ENCODE results near the gene ADGRG2. TPM values are rescaled to one million over a fixed set of nuclear protein-coding genes. Genes with fewer than 3 reads are reported as not detected.

The ADGRG2 gene
- polyA plus RNA-seq, 1 donor from 2014 or later: 0.05 TPM

GRCh38 chrX:19152762-19153161, 30.5 kb upstream of the ADGRG2 start:
- Histone ChIP-seq H3K4me3 (ENCODE audit: low read length) (no peak overlapping the region), H3K9me2 (ENCODE audit: insufficient read depth, low read length) (no peaks in the 10 kb centered on the region), H3F3A (ENCODE audit: insufficient read depth, low read length, poor library complexity, severe bottlenecking) (no peaks in the 10 kb centered on the region), H4K20me1 (ENCODE audit: insufficient read depth) (no peaks in the 10 kb centered on the region), H3K9ac (ENCODE audit: low read length) (no peak overlapping the region), H2AFZ (ENCODE audit: low read depth, low read length) (no peak overlapping the region), H3K4me2 (ENCODE audit: low read length) (no peak overlapping the region), H3K27ac (ENCODE audit: low read length) (no peak overlapping the region), H3K9me3 (ENCODE audit: low read length) (no peaks in the 10 kb centered on the region), H3K79me2 (replicated peaks; ENCODE audit: insufficient read depth, low read length) (no peaks in the 10 kb centered on the region), H3K36me3 (ENCODE audit: insufficient read depth, low read length) (no peaks in the 10 kb centered on the region), H3K27me3 (ENCODE audit: insufficient read depth, low read depth, low read length) (no peaks in the 10 kb centered on the region)
- TF ChIP-seq MXI1 (conservative IDR thresholded peaks at IDR 0.05; ENCODE audit: poor library complexity, severe bottlenecking) (no peak), SMC3 (conservative IDR thresholded peaks at IDR 0.05; ENCODE audit: poor library complexity) (no peak), TAF1 (IDR thresholded peaks at IDR 0.05; ENCODE audit: low read depth) (no peak), EZH2 (IDR thresholded peaks at IDR 0.05; ENCODE audit: borderline replicate concordance, insufficient read depth, low read length, poor library complexity, severe bottlenecking) (no peak), CTCF (IDR thresholded peaks at IDR 0.05; ENCODE audit: poor library complexity, severe bottlenecking) (no peak), RAD21 (conservative IDR thresholded peaks at IDR 0.05) (no peak), EP300 (conservative IDR thresholded peaks at IDR 0.05; ENCODE audit: poor library complexity, severe bottlenecking) (no peak), REST (IDR thresholded peaks at IDR 0.05; ENCODE audit: borderline replicate concordance) (no peak), POLR2AphosphoS5 (IDR thresholded peaks at IDR 0.05) (no peak)

GRCh38 chrX:19137067-19137466, 14.8 kb upstream of the ADGRG2 start:
- Histone ChIP-seq H3K9me2 (ENCODE audit: insufficient read depth, low read length) (no peaks in the 10 kb centered on the region), H2AFZ (ENCODE audit: low read depth, low read length) (no peak overlapping the region), H3F3A (ENCODE audit: insufficient read depth, low read length, poor library complexity, severe bottlenecking) (no peaks in the 10 kb centered on the region), H3K4me2 (ENCODE audit: low read length) (no peak overlapping the region), H3K36me3 (ENCODE audit: insufficient read depth, low read length) (no peaks in the 10 kb centered on the region), H3K79me2 (replicated peaks; ENCODE audit: insufficient read depth, low read length) (no peaks in the 10 kb centered on the region), H3K27ac (ENCODE audit: low read length) (no peak overlapping the region), H3K4me3 (ENCODE audit: low read length) (no peak overlapping the region), H3K9me3 (ENCODE audit: low read length) (no peaks in the 10 kb centered on the region), H3K9ac (ENCODE audit: low read length) (no peak overlapping the region), H3K27me3 (ENCODE audit: insufficient read depth, low read depth, low read length) (no peaks in the 10 kb centered on the region), H4K20me1 (ENCODE audit: insufficient read depth) (no peaks in the 10 kb centered on the region)
- no peak for TF ChIP-seq RAD21 (conservative IDR thresholded peaks at IDR 0.05)
- TF ChIP-seq MXI1 (conservative IDR thresholded peaks at IDR 0.05; ENCODE audit: poor library complexity, severe bottlenecking): no peak
- no peak for TF ChIP-seq CTCF (IDR thresholded peaks at IDR 0.05; ENCODE audit: poor library complexity, severe bottlenecking)
- no peak for TF ChIP-seq EP300 (conservative IDR thresholded peaks at IDR 0.05; ENCODE audit: poor library complexity, severe bottlenecking)
- TF ChIP-seq EZH2 (IDR thresholded peaks at IDR 0.05; ENCODE audit: borderline replicate concordance, insufficient read depth, low read length, poor library complexity, severe bottlenecking): no peak
- TF ChIP-seq SMC3 (conservative IDR thresholded peaks at IDR 0.05; ENCODE audit: poor library complexity): no peak
- no peak for TF ChIP-seq POLR2AphosphoS5 (IDR thresholded peaks at IDR 0.05)
- no peak for TF ChIP-seq TAF1 (IDR thresholded peaks at IDR 0.05; ENCODE audit: low read depth)
- TF ChIP-seq REST (IDR thresholded peaks at IDR 0.05; ENCODE audit: borderline replicate concordance): no peak
